Astrocyte (in vitro differentiated cells and primary cell): ENCODE measurements around the gene CTNNBIP1.
"Not testable (repeated sequence)": the region's sequence is repeated elsewhere in the genome, so short reads cannot be mapped to it uniquely, and the experiment has no call there.

Experiments used
- CTCF ChIP-seq: IDR thresholded peaks from 2 replicates; pipeline ENCODE4 v1.5.1; 2011; ENCODE audit warnings: low read depth, mild to moderate bottlenecking, inconsistent platforms, low read length, moderate library complexity; ENCODE audit not compliant: insufficient read depth
- EZH2 ChIP-seq: IDR thresholded peaks from 2 replicates; pipeline ENCODE4 v1.6.1; 2012; ENCODE audit warnings: mild to moderate bottlenecking, low read length, inconsistent platforms; ENCODE audit not compliant: insufficient read depth

GRCh38 chr1:9917495-9917894, 7.4 kb upstream of the CTNNBIP1 start:
- not testable (repeated sequence) for TF ChIP-seq CTCF, EZH2
